Smooth muscle cell (in vitro differentiated cells): ENCODE measurements around the gene STIM2. TPM values are rescaled to one million over a fixed set of nuclear protein-coding genes. Genes with fewer than 3 reads are reported as not detected.

Experiments
- DNase-seq: peaks from one replicate; lab custom pipeline; 2025; ENCODE audit not compliant: unreplicated experiment; lab: John Stamatoyannopoulos, UW
- H2AFZ ChIP-seq: fragments of 200-600 bp; sonication (generic); 2 replicates; pipeline ENCODE4 v1.6.0; 2016; ENCODE audit warnings: antibody characterized with exemption, low read depth, mild to moderate bottlenecking
- H3F3A ChIP-seq: fragments of 200-600 bp; sonication (generic); 2 replicates; pipeline ENCODE4 v1.6.0; 2017; ENCODE audit warnings: antibody characterized with exemption, low read depth
- H3K27ac ChIP-seq: fragments of 200-600 bp; sonication (generic); 2 replicates; pipeline ENCODE4 v1.5.1; 2016; ENCODE audit warnings: low read depth, mild to moderate bottlenecking
- H3K27me3 ChIP-seq: fragments of 200-600 bp; sonication (generic); 2 replicates; pipeline ENCODE4 v1.6.1; 2016; ENCODE audit warnings: low read depth, mild to moderate bottlenecking
- H3K36me3 ChIP-seq: fragments of 200-600 bp; sonication (generic); 2 replicates; pipeline ENCODE4 v1.5.1; 2016; ENCODE audit warnings: low read depth
- H3K4me1 ChIP-seq: fragments of 200-600 bp; sonication (generic); 2 replicates; pipeline ENCODE4 v1.5.1; 2016; ENCODE audit warnings: low read depth
- H3K4me2 ChIP-seq: fragments of 200-600 bp; sonication (generic); 2 replicates; pipeline ENCODE4 v1.6.0; 2016; ENCODE audit warnings: mild to moderate bottlenecking
- H3K4me3 ChIP-seq: fragments of 200-600 bp; sonication (generic); 2 replicates; pipeline ENCODE4 v1.5.1; 2016; ENCODE audit warnings: mild to moderate bottlenecking
- H3K79me2 ChIP-seq: fragments of 200-600 bp; sonication (generic); 2 replicates; pipeline ENCODE4 v1.6.0; 2016; ENCODE audit warnings: low read depth, mild to moderate bottlenecking
- H3K9ac ChIP-seq: fragments of 200-600 bp; sonication (generic); 2 replicates; pipeline ENCODE4 v1.6.0; 2016; ENCODE audit warnings: low read depth
- H3K9me3 ChIP-seq: fragments of 200-600 bp; sonication (generic); replicated peaks from 2 replicates; pipeline ENCODE4 v1.5.1; 2016; ENCODE audit warnings: low read depth
- H4K20me1 ChIP-seq: fragments of 200-600 bp; sonication (generic); 2 replicates; pipeline ENCODE4 v1.6.0; 2016; ENCODE audit warnings: low read depth
- WGBS: methylation state at CpG from one replicate; pipeline ENCODE4 v1.1.7; 2016; ENCODE audit warnings: low lambda C conversion rate; 5-methylcytosine and 5-hydroxymethylcytosine counted together
- polyA plus RNA-seq: library from polyadenylated mRNA; unstranded; fragments of >200 nt; fragmentation: Nextera tagmentation; extraction: Ambion mirVana; gene quantifications from 2 replicates; pipeline ENCODE4 v1.2.1, GENCODE V29; 2016
- total RNA-seq: library from RNA; depleted of rRNA; stranded (reverse); fragments of >200 nt; gene quantifications from 2 replicates; pipeline ENCODE4 v1.2.3, GENCODE V29; 2014
- TF ChIP-seq, protein P1 (sequence below): fragments of 200-600 bp; sonication (generic); IDR thresholded peaks from 2 replicates; pipeline ENCODE4 v1.5.1; 2017; ENCODE audit warnings: borderline replicate concordance, mild to moderate bottlenecking, antibody characterized with exemption; ENCODE audit not compliant: insufficient read depth, poor library complexity, severe bottlenecking

Gene STIM2
- total and polyA plus RNA-seq, 2 experiments from 2014 or later: 31.0 to 69.0 TPM

DNA sequence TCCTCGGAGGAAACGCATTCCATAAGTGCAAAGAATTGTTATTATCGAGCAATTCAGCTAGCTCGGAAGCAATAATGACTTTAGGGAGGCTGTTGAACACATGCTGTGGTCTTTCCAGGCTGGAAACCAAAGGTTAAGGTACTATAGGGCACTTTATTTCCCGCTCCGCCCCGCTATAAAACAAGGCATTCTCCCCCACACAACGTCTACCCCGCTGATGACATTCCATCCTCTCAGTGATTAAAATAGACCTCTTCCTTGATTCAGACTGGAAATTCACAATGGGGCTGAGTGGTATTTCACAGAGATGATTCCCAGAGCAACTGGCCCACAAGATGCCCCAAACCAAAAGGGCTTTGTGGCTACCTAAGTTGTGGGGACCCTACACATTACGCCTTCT, 196.4 kb downstream of the STIM2 start:
- WGBS: 95% methylated on average over 10 of the region's 10 CpGs

DNA sequence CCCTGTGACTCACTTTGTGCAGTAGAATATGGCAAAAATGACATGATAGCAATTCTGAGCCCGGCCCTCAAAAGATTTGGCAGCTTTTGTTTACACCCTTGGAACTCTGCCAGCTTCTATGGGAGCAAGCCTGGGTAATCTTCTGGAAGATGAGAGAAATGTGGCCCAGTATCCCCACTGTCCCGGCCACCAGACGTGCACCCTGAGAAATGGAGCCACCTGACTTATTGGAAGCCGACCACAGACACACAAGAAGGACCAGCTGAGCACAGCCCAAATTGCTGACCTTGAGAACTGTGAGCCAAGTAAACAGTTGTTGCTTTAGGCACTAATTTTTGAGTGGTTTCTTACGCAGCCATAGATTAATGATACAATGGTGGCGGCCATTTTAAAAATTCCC, 197.0 kb downstream of the STIM2 start:
- Histone ChIP-seq H3K9me3 (no peaks in the 10 kb centered on the region), H3K4me3 (no peak overlapping the region), H3K79me2 (no peaks in the 10 kb centered on the region), H3K4me1 (no peaks in the 10 kb centered on the region), H4K20me1 (no peaks in the 10 kb centered on the region), H3K27me3 (no peaks in the 10 kb centered on the region), H3K9ac (no peak overlapping the region), H3K4me2 (peak overlapping the region; percentile 36), H3F3A (no peaks in the 10 kb centered on the region), H2AFZ (no peak overlapping the region), H3K27ac (no peak overlapping the region), H3K36me3 (no peaks in the 10 kb centered on the region)
- TF ChIP-seq, protein P1, sequence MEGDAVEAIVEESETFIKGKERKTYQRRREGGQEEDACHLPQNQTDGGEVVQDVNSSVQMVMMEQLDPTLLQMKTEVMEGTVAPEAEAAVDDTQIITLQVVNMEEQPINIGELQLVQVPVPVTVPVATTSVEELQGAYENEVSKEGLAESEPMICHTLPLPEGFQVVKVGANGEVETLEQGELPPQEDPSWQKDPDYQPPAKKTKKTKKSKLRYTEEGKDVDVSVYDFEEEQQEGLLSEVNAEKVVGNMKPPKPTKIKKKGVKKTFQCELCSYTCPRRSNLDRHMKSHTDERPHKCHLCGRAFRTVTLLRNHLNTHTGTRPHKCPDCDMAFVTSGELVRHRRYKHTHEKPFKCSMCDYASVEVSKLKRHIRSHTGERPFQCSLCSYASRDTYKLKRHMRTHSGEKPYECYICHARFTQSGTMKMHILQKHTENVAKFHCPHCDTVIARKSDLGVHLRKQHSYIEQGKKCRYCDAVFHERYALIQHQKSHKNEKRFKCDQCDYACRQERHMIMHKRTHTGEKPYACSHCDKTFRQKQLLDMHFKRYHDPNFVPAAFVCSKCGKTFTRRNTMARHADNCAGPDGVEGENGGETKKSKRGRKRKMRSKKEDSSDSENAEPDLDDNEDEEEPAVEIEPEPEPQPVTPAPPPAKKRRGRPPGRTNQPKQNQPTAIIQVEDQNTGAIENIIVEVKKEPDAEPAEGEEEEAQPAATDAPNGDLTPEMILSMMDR: no peak
- 86% methylated on average over 6 of the region's 6 CpGs for WGBS
- no peak for DNase-seq

More for the DNA sequence above, 196.4 kb downstream of the STIM2 start:
- Histone ChIP-seq H3K4me2 (no peak overlapping the region), H3K79me2 (no peaks in the 10 kb centered on the region), H3K36me3 (no peaks in the 10 kb centered on the region), H3K9me3 (no peaks in the 10 kb centered on the region), H3F3A (no peaks in the 10 kb centered on the region), H4K20me1 (no peaks in the 10 kb centered on the region), H3K9ac (no peak overlapping the region), H3K27ac (no peak overlapping the region), H2AFZ (no peak overlapping the region), H3K27me3 (no peaks in the 10 kb centered on the region), H3K4me1 (no peaks in the 10 kb centered on the region), H3K4me3 (no peak overlapping the region)
- TF ChIP-seq, protein P1: no peak
- no peak for DNase-seq

DNA sequence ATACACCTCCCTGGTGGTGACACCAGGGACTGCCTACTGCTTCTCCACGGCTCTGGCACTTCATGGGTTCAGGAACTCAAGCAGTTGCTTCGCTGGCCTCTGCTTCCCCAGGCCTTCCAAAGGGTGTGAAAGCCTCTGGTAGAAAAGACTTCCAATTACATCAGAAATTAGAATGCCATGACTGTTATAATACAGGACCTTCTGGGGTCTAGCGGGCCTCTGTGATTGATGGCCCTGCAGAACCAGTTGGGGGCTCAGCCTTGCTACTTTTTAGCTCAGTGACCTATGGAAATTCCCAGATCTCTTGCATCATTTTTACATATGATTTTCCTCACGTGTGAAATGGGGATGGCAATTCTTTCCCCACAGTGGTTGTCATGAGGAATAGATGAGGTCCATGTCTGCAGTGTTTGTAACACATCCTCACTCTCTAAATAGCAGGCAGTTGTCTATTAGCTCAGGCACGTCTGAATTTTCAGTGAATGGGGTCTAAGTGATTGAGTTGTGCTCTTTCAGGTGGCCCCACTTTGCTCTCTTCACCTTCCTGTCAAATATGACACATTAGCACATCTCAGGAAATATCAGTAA, 198.3 kb downstream of the STIM2 start:
- WGBS: 87% methylated on average over 5 of the region's 5 CpGs
- H4K20me1 ChIP-seq: no peaks in the 10 kb centered on the region
- DNase-seq: no peak
- H3K4me3 ChIP-seq: no peak overlapping the region
- no peaks in the 10 kb centered on the region for H3K4me1 ChIP-seq
- H3K79me2 ChIP-seq: no peaks in the 10 kb centered on the region
- no peak overlapping the region for H3K27ac ChIP-seq
- TF ChIP-seq, protein P1: no peak
- no peak overlapping the region for H3K4me2 ChIP-seq
- H3K27me3 ChIP-seq: no peaks in the 10 kb centered on the region
- no peak overlapping the region for H3K9ac ChIP-seq
- no peak overlapping the region for H2AFZ ChIP-seq
- H3K36me3 ChIP-seq: no peaks in the 10 kb centered on the region
- H3F3A ChIP-seq: no peaks in the 10 kb centered on the region
- no peaks in the 10 kb centered on the region for H3K9me3 ChIP-seq

DNA sequence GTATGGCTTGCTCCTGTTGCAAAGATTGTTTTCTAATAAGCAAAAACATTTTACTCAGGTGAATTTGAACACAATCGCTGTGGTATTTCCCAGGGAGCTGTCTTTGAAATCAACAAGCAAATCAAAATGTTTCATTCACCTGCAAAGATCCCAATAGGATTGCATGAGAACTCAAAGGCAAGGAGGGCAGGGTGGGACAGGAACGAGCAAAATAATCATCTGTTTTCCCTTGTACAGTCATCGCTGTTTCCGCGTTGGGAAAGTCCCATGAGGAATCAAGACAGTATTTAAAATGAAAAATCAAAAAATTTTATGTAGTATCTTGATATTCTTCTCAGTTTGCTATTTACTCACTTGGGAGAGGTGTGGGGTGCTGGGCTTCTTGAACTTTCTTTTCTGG, 198.8 kb downstream of the STIM2 start:
- no peak overlapping the region for H3K9ac ChIP-seq
- no peaks in the 10 kb centered on the region for H3K9me3 ChIP-seq
- no peak overlapping the region for H3K27ac ChIP-seq
- no peaks in the 10 kb centered on the region for H3F3A ChIP-seq
- DNase-seq: no peak
- H3K4me1 ChIP-seq: no peaks in the 10 kb centered on the region
- H2AFZ ChIP-seq: no peak overlapping the region
- no peak overlapping the region for H3K4me2 ChIP-seq
- no peaks in the 10 kb centered on the region for H4K20me1 ChIP-seq
- H3K36me3 ChIP-seq: no peaks in the 10 kb centered on the region
- H3K27me3 ChIP-seq: no peaks in the 10 kb centered on the region
- WGBS: 88% methylated on average over 5 of the region's 5 CpGs
- no peaks in the 10 kb centered on the region for H3K79me2 ChIP-seq
- H3K4me3 ChIP-seq: no peak overlapping the region
- TF ChIP-seq, protein P1: no peak
